PC-3 (cell line): ENCODE measurements around the gene PALD1. TPM values are rescaled to one million over a fixed set of nuclear protein-coding genes. Genes with fewer than 3 reads are reported as not detected.

ENCODE experiments used
- ATAC-seq: fragments of 200-7000 bp; cut with Tn5 transposase; 2 replicates; pipeline ENCODE4 v1.9.1; 2020; ENCODE audit warnings: mild to moderate bottlenecking, moderate library complexity
- BruUV-seq: library from RNA; stranded (reverse); fragments of 400-500 nt; replicated peaks from 2 replicates; lab custom pipeline; 2021; lab: Mats Ljungman, UMichigan
- CTCF ChIA-PET: fragments of 300-600 bp; sonication (Branson Sonifier 250); formaldehyde crosslinking; loops from one replicate; lab custom pipeline; 2022; ENCODE audit warnings: antibody characterized with exemption; lab: Charles Lee
- POLR2A ChIA-PET: fragments of 300-600 bp; sonication (Branson Sonifier 250); formaldehyde crosslinking; loops from one replicate; lab custom pipeline; 2022; ENCODE audit warnings: antibody characterized with exemption; ENCODE audit not compliant: unreplicated experiment; lab: Charles Lee
- DNase-seq: peaks from one replicate; pipeline ENCODE4 v3.0.0-alpha.2; 2015
- H2AFZ ChIP-seq: fragments of 300-600 bp; sonication (generic); 2 replicates; pipeline ENCODE4 v1.6.0; 2016; ENCODE audit warnings: antibody characterized with exemption, low read length
- H3F3A ChIP-seq: fragments of 300-600 bp; sonication (generic); one replicate; pipeline ENCODE4 v1.6.0; 2017; ENCODE audit warnings: antibody characterized with exemption, low read length, control low read depth, mild to moderate bottlenecking; ENCODE audit not compliant: unreplicated experiment
- H3K27ac ChIP-seq: fragments of 300-600 bp; sonication (generic); 2 replicates; pipeline ENCODE4 v1.5.1; 2016; ENCODE audit warnings: mild to moderate bottlenecking, low read length
- H3K27me3 ChIP-seq: fragments of 300-600 bp; sonication (generic); 2 replicates; pipeline ENCODE4 v1.6.1; 2016; ENCODE audit warnings: low read length, mixed read lengths
- H3K36me3 ChIP-seq: fragments of 300-600 bp; sonication (generic); 2 replicates; pipeline ENCODE4 v1.6.1; 2016; ENCODE audit warnings: low read depth, mixed run types, low read length, mixed read lengths
- H3K4me1 ChIP-seq: fragments of 300-600 bp; sonication (generic); 2 replicates; pipeline ENCODE4 v1.5.1; 2016; ENCODE audit warnings: low read length; ENCODE audit not compliant: insufficient read depth
- H3K4me2 ChIP-seq: fragments of 300-600 bp; sonication (generic); 2 replicates; pipeline ENCODE4 v1.6.0; 2016; ENCODE audit warnings: low read length
- H3K4me3 ChIP-seq: fragments of 300-600 bp; sonication (generic); 2 replicates; pipeline ENCODE4 v1.5.1; 2016; ENCODE audit warnings: mild to moderate bottlenecking, low read length, mixed read lengths
- H3K79me2 ChIP-seq: fragments of 300-600 bp; sonication (generic); 2 replicates; pipeline ENCODE4 v1.6.1; 2017; ENCODE audit warnings: low read length, mixed read lengths
- H3K9ac ChIP-seq: fragments of 300-600 bp; sonication (generic); 2 replicates; pipeline ENCODE4 v1.6.0; 2016; ENCODE audit warnings: mild to moderate bottlenecking, low read length
- H3K9me2 ChIP-seq: fragments of 300-600 bp; sonication (generic); replicated peaks from 2 replicates; pipeline ENCODE4 v1.6.1; 2016; ENCODE audit warnings: mixed run types, low read length, mixed read lengths
- H3K9me3 ChIP-seq: fragments of 300-600 bp; sonication (generic); 2 replicates; pipeline ENCODE4 v1.6.1; 2016; ENCODE audit warnings: low read length, mixed read lengths
- H4K20me1 ChIP-seq: fragments of 300-600 bp; sonication (generic); 2 replicates; pipeline ENCODE4 v1.6.1; 2016; ENCODE audit warnings: low read length, mixed read lengths
- CTCF ChIP-seq: fragments of 300-600 bp; sonication (generic); conservative IDR thresholded peaks from 2 replicates; pipeline ENCODE4 v1.5.1; 2017; ENCODE audit warnings: antibody characterized with exemption, low read depth, mild to moderate bottlenecking, low read length
- EZH2 ChIP-seq: fragments of 300-600 bp; sonication (generic); IDR thresholded peaks from one replicate; pipeline ENCODE4 v1.6.1; 2017; ENCODE audit warnings: antibody characterized with exemption, mild to moderate bottlenecking, low read length; ENCODE audit not compliant: unreplicated experiment
- EZH2phosphoT487 ChIP-seq: fragments of 300-600 bp; sonication (generic); IDR thresholded peaks from 2 replicates; pipeline ENCODE4 v1.6.1; 2018; ENCODE audit warnings: mild to moderate bottlenecking, antibody characterized with exemption, low read length, borderline replicate concordance
- intact Hi-C: fragments of 100-400 bp; cut with micrococcal nuclease; formaldehyde crosslinking; loops from 2 replicates; pipeline ENCODE4 v1.9.0; 2023
- total RNA-seq: library from RNA; depleted of rRNA; stranded (reverse); fragments of >200 nt; gene quantifications from 2 replicates; pipeline ENCODE4 v1.2.3, GENCODE V29; 2014

Gene PALD1
- total RNA-seq, 1 experiment from 2014 or later, result 0.80 TPM

- Histone ChIP-seq H3K36me3 (no peaks in the 10 kb centered on the region), H3K4me2 (no peak overlapping the region), H2AFZ (no peak overlapping the region), H3K27me3 (peaks cover 20% of the 10 kb centered on the region), H3K4me1 (peaks cover 22% of the 10 kb centered on the region), H3K4me3 (no peak overlapping the region), H3K27ac (no peak overlapping the region), H3F3A (no peaks in the 10 kb centered on the region), H3K9ac (no peak overlapping the region), H4K20me1 (0 out of 2 replicates have a peak, but pooled peaks cover 3% of the 10 kb centered on the region), H3K9me3 (no peaks in the 10 kb centered on the region), H3K79me2 (no peaks in the 10 kb centered on the region), H3K9me2 (no peaks in the 10 kb centered on the region)
- no peak for DNase-seq
- intact Hi-C loops, result no loop called here
- CTCF ChIA-PET, result no interaction called here
- BruUV-seq, result no TSS peak
- no peak for TF ChIP-seq CTCF
- TF ChIP-seq EZH2phosphoT487, result no peak
- no peak for TF ChIP-seq EZH2
- ATAC-seq, result no peak
- POLR2A ChIA-PET, result interaction anchor here (0.6 kb wide), 1 partner anchor 102 kb away, joined by 10 read pairs; no protein-coding TSS in a partner anchor
Measured at GRCh38 chr10:70480239-70480861, 1.8 kb downstream of the PALD1 start.

- CTCF ChIA-PET, result no interaction called here
- H3K9me3 ChIP-seq, result no peaks in the 10 kb centered on the region
- BruUV-seq, result no TSS peak
- H3K4me2 ChIP-seq, result no peak overlapping the region
- H3K4me3 ChIP-seq, result no peak overlapping the region
- TF ChIP-seq EZH2phosphoT487, result no peak
- TF ChIP-seq EZH2, result no peak
- no peak for TF ChIP-seq CTCF
- H3K79me2 ChIP-seq, result no peaks in the 10 kb centered on the region
- ATAC-seq (no peak), DNase-seq (no peak)
- H3K27me3 ChIP-seq, result peaks cover 20% of the 10 kb centered on the region
- H3K36me3 ChIP-seq, result no peaks in the 10 kb centered on the region
- no peak overlapping the region for H2AFZ ChIP-seq
- H3K9ac ChIP-seq, result no peak overlapping the region
- H3K27ac ChIP-seq, result no peak overlapping the region
- POLR2A ChIA-PET, result interaction anchor here (0.6 kb wide), 1 partner anchor 103 kb away, joined by 10 read pairs; no protein-coding TSS in a partner anchor
- intact Hi-C loops, result no loop called here
- H4K20me1 ChIP-seq, result 0 out of 2 replicates have a peak, but pooled peaks cover 3% of the 10 kb centered on the region
- H3K4me1 ChIP-seq, result peaks cover 15% of the 10 kb centered on the region
- H3K9me2 ChIP-seq, result no peaks in the 10 kb centered on the region
- no peaks in the 10 kb centered on the region for H3F3A ChIP-seq
Measured at GRCh38 chr10:70481105-70481504, 2.5 kb downstream of the PALD1 start.

GRCh38 chr10:70481831-70482530 is 3.4 kb downstream of the PALD1 start:
- Histone ChIP-seq H2AFZ (no peak overlapping the region), H3K4me1 (peaks cover 11% of the 10 kb centered on the region), H3K4me2 (no peak overlapping the region), H3F3A (no peaks in the 10 kb centered on the region), H3K27ac (no peak overlapping the region), H3K9me2 (no peaks in the 10 kb centered on the region), H3K4me3 (no peak overlapping the region), H3K9me3 (no peaks in the 10 kb centered on the region), H3K27me3 (peaks cover 20% of the 10 kb centered on the region), H3K9ac (no peak overlapping the region), H4K20me1 (no peaks in the 10 kb centered on the region), H3K36me3 (no peaks in the 10 kb centered on the region), H3K79me2 (no peaks in the 10 kb centered on the region)
- POLR2A ChIA-PET, result no interaction called here
- CTCF ChIA-PET, result no interaction called here
- intact Hi-C loops, result no loop called here
- TF ChIP-seq EZH2phosphoT487 (no peak), EZH2 (no peak), CTCF (no peak)
- no TSS peak for BruUV-seq
- DNase-seq (no peak), ATAC-seq (no peak)
